ENCODE results near the gene MYLK2.

MYLK2 gene

GRCh38 chr20:31784354-31785044 is 34.7 kb upstream of the MYLK2 start:
- H2AFZ ChIP-seq (ENCODE audit: low read length), result no peak overlapping the region

GRCh38 chr20:31785089-31785488 is 34.1 kb upstream of the MYLK2 start:
- Histone ChIP-seq H3K4me3 (ENCODE audit: low read length, poor library complexity, severe bottlenecking) (no peak overlapping the region), H3K9me3 (ENCODE audit: insufficient read depth, low read depth, low read length) (no peaks in the 10 kb centered on the region), H3K27me3 (ENCODE audit: insufficient read depth, low read length, poor library complexity, severe bottlenecking) (no peaks in the 10 kb centered on the region), H3K4me1 (ENCODE audit: insufficient read depth, low read length, poor library complexity, severe bottlenecking) (no peaks in the 10 kb centered on the region), H3K9me2 (replicated peaks; ENCODE audit: low read depth, low read length) (no peaks in the 10 kb centered on the region), H2AFZ (ENCODE audit: low read length) (no peak overlapping the region), H3F3A (ENCODE audit: low read depth) (no peaks in the 10 kb centered on the region), H3K9ac (ENCODE audit: low read depth, low read length, poor library complexity, severe bottlenecking) (no peak overlapping the region), H3K36me3 (ENCODE audit: insufficient read depth, low read length) (peaks cover 94% of the 10 kb centered on the region), H3K79me2 (ENCODE audit: insufficient read depth, low read length) (no peaks in the 10 kb centered on the region), H4K20me1 (ENCODE audit: insufficient read depth, low read length, poor library complexity, severe bottlenecking) (no peaks in the 10 kb centered on the region), H3K4me2 (ENCODE audit: low read depth, low read length, poor library complexity, severe bottlenecking) (no peak overlapping the region)
- TF ChIP-seq EZH2phosphoT487 (IDR thresholded peaks at IDR 0.05; ENCODE audit: borderline replicate concordance) (no peak), CTCF (conservative IDR thresholded peaks at IDR 0.05; ENCODE audit: low read length) (no peak)

More at GRCh38 chr20:31784354-31785044, 34.7 kb upstream of the MYLK2 start:
- Histone ChIP-seq H3K4me2 (ENCODE audit: low read depth, low read length, poor library complexity, severe bottlenecking) (no peak overlapping the region), H3F3A (ENCODE audit: low read depth) (no peaks in the 10 kb centered on the region), H3K4me3 (ENCODE audit: low read length, poor library complexity, severe bottlenecking) (no peak overlapping the region), H4K20me1 (ENCODE audit: insufficient read depth, low read length, poor library complexity, severe bottlenecking) (no peaks in the 10 kb centered on the region), H3K9me3 (ENCODE audit: insufficient read depth, low read depth, low read length) (no peaks in the 10 kb centered on the region), H3K9me2 (replicated peaks; ENCODE audit: low read depth, low read length) (no peaks in the 10 kb centered on the region), H3K36me3 (ENCODE audit: insufficient read depth, low read length) (peaks cover 94% of the 10 kb centered on the region), H3K79me2 (ENCODE audit: insufficient read depth, low read length) (no peaks in the 10 kb centered on the region), H3K4me1 (ENCODE audit: insufficient read depth, low read length, poor library complexity, severe bottlenecking) (no peaks in the 10 kb centered on the region), H3K9ac (ENCODE audit: low read depth, low read length, poor library complexity, severe bottlenecking) (no peak overlapping the region), H3K27me3 (ENCODE audit: insufficient read depth, low read length, poor library complexity, severe bottlenecking) (no peaks in the 10 kb centered on the region)
- TF ChIP-seq EZH2phosphoT487 (IDR thresholded peaks at IDR 0.05; ENCODE audit: borderline replicate concordance) (no peak), CTCF (conservative IDR thresholded peaks at IDR 0.05; ENCODE audit: low read length) (no peak)

GRCh38 chr20:31788578-31788977 is 30.6 kb upstream of the MYLK2 start:
- Histone ChIP-seq H3K4me3 (ENCODE audit: low read length, poor library complexity, severe bottlenecking) (no peak overlapping the region), H4K20me1 (ENCODE audit: insufficient read depth, low read length, poor library complexity, severe bottlenecking) (peaks cover 3% of the 10 kb centered on the region), H3K4me2 (ENCODE audit: low read depth, low read length, poor library complexity, severe bottlenecking) (no peak overlapping the region), H3K36me3 (ENCODE audit: insufficient read depth, low read length) (peaks cover 96% of the 10 kb centered on the region), H3K9ac (ENCODE audit: low read depth, low read length, poor library complexity, severe bottlenecking) (no peak overlapping the region), H3K9me2 (replicated peaks; ENCODE audit: low read depth, low read length) (no peaks in the 10 kb centered on the region), H3K9me3 (ENCODE audit: insufficient read depth, low read depth, low read length) (no peaks in the 10 kb centered on the region), H2AFZ (ENCODE audit: low read length) (no peak overlapping the region), H3F3A (ENCODE audit: low read depth) (no peaks in the 10 kb centered on the region), H3K4me1 (ENCODE audit: insufficient read depth, low read length, poor library complexity, severe bottlenecking) (no peaks in the 10 kb centered on the region), H3K27me3 (ENCODE audit: insufficient read depth, low read length, poor library complexity, severe bottlenecking) (no peaks in the 10 kb centered on the region), H3K79me2 (ENCODE audit: insufficient read depth, low read length) (no peaks in the 10 kb centered on the region)
- TF ChIP-seq EZH2phosphoT487 (IDR thresholded peaks at IDR 0.05; ENCODE audit: borderline replicate concordance) (no peak), CTCF (conservative IDR thresholded peaks at IDR 0.05; ENCODE audit: low read length) (peak; percentile 25; the same call in 1 of the 2 replicates)
